Measurements from ENCODE around the gene USP3.
A peak's percentile ranks its signal among the peaks of the same experiment; 100 is the strongest.

USP3 gene

GRCh38 chr15:63582718-63583426 is 78.5 kb downstream of the USP3 start:
- ATAC-seq (peak; percentile 79), DNase-seq (no peak)
- H3K27me3 Mint-ChIP-seq, result no peaks in the 10 kb centered on the region
- H3K27ac Mint-ChIP-seq, result peak overlapping the region; percentile 29
- no peak overlapping the region for H3K4me3 Mint-ChIP-seq
- peaks cover 53% of the 10 kb centered on the region for H3K36me3 Mint-ChIP-seq (ENCODE audit: low read depth)
- peaks cover 14% of the 10 kb centered on the region for H3K4me1 Mint-ChIP-seq
- H3K9me3 Mint-ChIP-seq, result no peaks in the 10 kb centered on the region

GRCh38 chr15:63586790-63587189 is 82.4 kb downstream of the USP3 start:
- H3K27me3 Mint-ChIP-seq, result no peaks in the 10 kb centered on the region
- H3K4me1 Mint-ChIP-seq, result peaks cover 24% of the 10 kb centered on the region
- peak overlapping the region; percentile 3 for H3K27ac Mint-ChIP-seq

GRCh38 chr15:63587527-63587926 is 83.1 kb downstream of the USP3 start:
- Mint-ChIP-seq H3K27me3 (no peaks in the 10 kb centered on the region), H3K36me3 (ENCODE audit: low read depth) (peaks cover 72% of the 10 kb centered on the region), H3K9me3 (no peaks in the 10 kb centered on the region), H3K27ac (no peak overlapping the region), H3K4me1 (peaks cover 25% of the 10 kb centered on the region), H3K4me3 (no peak overlapping the region)
- no peak for DNase-seq
- no peak for ATAC-seq

More at GRCh38 chr15:63586790-63587189, 82.4 kb downstream of the USP3 start:
- Mint-ChIP-seq H3K36me3 (ENCODE audit: low read depth) (peaks cover 74% of the 10 kb centered on the region), H3K4me3 (no peak overlapping the region), H3K9me3 (no peaks in the 10 kb centered on the region)
- ATAC-seq, result no peak
- DNase-seq, result no peak

GRCh38 chr15:63588826-63589225 is 84.4 kb downstream of the USP3 start:
- Mint-ChIP-seq H3K27ac (no peak overlapping the region), H3K9me3 (no peaks in the 10 kb centered on the region), H3K4me1 (peaks cover 30% of the 10 kb centered on the region), H3K36me3 (ENCODE audit: low read depth) (peaks cover 69% of the 10 kb centered on the region), H3K27me3 (no peaks in the 10 kb centered on the region), H3K4me3 (no peak overlapping the region)
- ATAC-seq (no peak), DNase-seq (no peak)

GRCh38 chr15:63593705-63594671 is 89.6 kb downstream of the USP3 start:
- peaks cover 67% of the 10 kb centered on the region for H3K4me1 Mint-ChIP-seq
- H3K4me3 Mint-ChIP-seq, result peak overlapping the region; percentile 9
- DNase-seq (peak; percentile 48), ATAC-seq (peak; percentile 81)
- no peaks in the 10 kb centered on the region for H3K27me3 Mint-ChIP-seq
- H3K36me3 Mint-ChIP-seq (ENCODE audit: low read depth), result peaks cover 42% of the 10 kb centered on the region
- peak overlapping the region; percentile 82 for H3K27ac Mint-ChIP-seq
- H3K9me3 Mint-ChIP-seq, result no peaks in the 10 kb centered on the region

GRCh38 chr15:63595065-63595464 is 90.7 kb downstream of the USP3 start:
- Mint-ChIP-seq H3K27ac (no peak overlapping the region), H3K4me1 (peaks cover 75% of the 10 kb centered on the region), H3K9me3 (no peaks in the 10 kb centered on the region), H3K36me3 (ENCODE audit: low read depth) (peaks cover 34% of the 10 kb centered on the region), H3K4me3 (no peak overlapping the region), H3K27me3 (no peaks in the 10 kb centered on the region)
- no peak for DNase-seq
- ATAC-seq, result no peak

GRCh38 chr15:63595688-63596087 is 91.3 kb downstream of the USP3 start:
- H3K4me3 Mint-ChIP-seq, result no peak overlapping the region
- H3K4me1 Mint-ChIP-seq, result peaks cover 74% of the 10 kb centered on the region
- no peak for DNase-seq
- no peaks in the 10 kb centered on the region for H3K9me3 Mint-ChIP-seq
- no peak for ATAC-seq
- H3K27ac Mint-ChIP-seq, result no peak overlapping the region
- peaks cover 29% of the 10 kb centered on the region for H3K36me3 Mint-ChIP-seq (ENCODE audit: low read depth)
- no peaks in the 10 kb centered on the region for H3K27me3 Mint-ChIP-seq

- H3K4me1 Mint-ChIP-seq, result peaks cover 72% of the 10 kb centered on the region
These were observed 92.3 kb downstream of the USP3 start for GRCh38 chr15:63596676-63597037.

GRCh38 chr15:63597038-63597790 is 92.8 kb downstream of the USP3 start, which contains the start of gene FBXL22:
TSS of gene FBXL22 (plus strand) at chr15:63597387. CDS start at chr15:63597393, 6 bp downstream.
- Mint-ChIP-seq H3K4me3 (no peak within 1 kb of the TSS), H3K27ac (peak within 1 kb of the TSS; percentile 68), H3K36me3 (ENCODE audit: low read depth) (peaks cover 18% of the 10 kb centered on the region), H3K4me1 (peaks cover 72% of the 10 kb centered on the region), H3K9me3 (no peaks in the 10 kb centered on the region), H3K27me3 (no peaks in the 10 kb centered on the region)
- DNase-seq (no peak), ATAC-seq (no peak)

More at GRCh38 chr15:63596676-63597037, 92.3 kb downstream of the USP3 start:
- peaks cover 21% of the 10 kb centered on the region for H3K36me3 Mint-ChIP-seq (ENCODE audit: low read depth)
- ATAC-seq, result no peak
- H3K4me3 Mint-ChIP-seq, result no peak overlapping the region
- DNase-seq, result no peak
- H3K27ac Mint-ChIP-seq, result peak overlapping the region; percentile 63
- no peaks in the 10 kb centered on the region for H3K27me3 Mint-ChIP-seq
- no peaks in the 10 kb centered on the region for H3K9me3 Mint-ChIP-seq

- Mint-ChIP-seq H3K27me3 (no peaks in the 10 kb centered on the region), H3K4me1 (peaks cover 75% of the 10 kb centered on the region), H3K36me3 (ENCODE audit: low read depth) (peaks cover 15% of the 10 kb centered on the region), H3K27ac (no peak overlapping the region), H3K9me3 (no peaks in the 10 kb centered on the region), H3K4me3 (no peak overlapping the region)
- DNase-seq (no peak), ATAC-seq (no peak)
These were observed 93.4 kb downstream of the USP3 start for GRCh38 chr15:63597821-63598220.

GRCh38 chr15:63598473-63599400 is 94.3 kb downstream of the USP3 start:
- no peak for ATAC-seq
- Mint-ChIP-seq H3K27ac (peak overlapping the region; percentile 94), H3K4me1 (peaks cover 71% of the 10 kb centered on the region), H3K27me3 (no peaks in the 10 kb centered on the region), H3K9me3 (no peaks in the 10 kb centered on the region), H3K4me3 (peak overlapping the region; percentile 91), H3K36me3 (ENCODE audit: low read depth) (peaks cover 9% of the 10 kb centered on the region)
- DNase-seq, result no peak

GRCh38 chr15:63599401-63600000 is 95.1 kb downstream of the USP3 start:
- Mint-ChIP-seq H3K4me1 (peaks cover 63% of the 10 kb centered on the region), H3K4me3 (peak overlapping the region; percentile 91), H3K27me3 (no peaks in the 10 kb centered on the region), H3K9me3 (no peaks in the 10 kb centered on the region), H3K27ac (peak overlapping the region; percentile 94), H3K36me3 (ENCODE audit: low read depth) (peaks cover 4% of the 10 kb centered on the region)
- no peak for ATAC-seq
- DNase-seq, result peak; percentile 48

- peaks cover 2% of the 10 kb centered on the region for H3K36me3 Mint-ChIP-seq (ENCODE audit: low read depth)
These were observed 95.7 kb downstream of the USP3 start for GRCh38 chr15:63600001-63600615.

More at GRCh38 chr15:63600001-63600615, 95.7 kb downstream of the USP3 start:
- ATAC-seq (no peak), DNase-seq (no peak)
- Mint-ChIP-seq H3K4me3 (peak overlapping the region; percentile 91), H3K27me3 (no peaks in the 10 kb centered on the region), H3K4me1 (peaks cover 63% of the 10 kb centered on the region), H3K9me3 (no peaks in the 10 kb centered on the region), H3K27ac (peak overlapping the region; percentile 94)

Measured in activated naive CD8-positive, alpha-beta T cell treated with anti-CD3 and anti-CD28 coated beads, Interleukin-2, amount 50 U/mL, for 24 hours (primary cell).